Measurements from ENCODE around the gene LARP4B.
A peak's percentile ranks its signal among the peaks of the same experiment; 100 is the strongest.

LARP4B gene

DNA sequence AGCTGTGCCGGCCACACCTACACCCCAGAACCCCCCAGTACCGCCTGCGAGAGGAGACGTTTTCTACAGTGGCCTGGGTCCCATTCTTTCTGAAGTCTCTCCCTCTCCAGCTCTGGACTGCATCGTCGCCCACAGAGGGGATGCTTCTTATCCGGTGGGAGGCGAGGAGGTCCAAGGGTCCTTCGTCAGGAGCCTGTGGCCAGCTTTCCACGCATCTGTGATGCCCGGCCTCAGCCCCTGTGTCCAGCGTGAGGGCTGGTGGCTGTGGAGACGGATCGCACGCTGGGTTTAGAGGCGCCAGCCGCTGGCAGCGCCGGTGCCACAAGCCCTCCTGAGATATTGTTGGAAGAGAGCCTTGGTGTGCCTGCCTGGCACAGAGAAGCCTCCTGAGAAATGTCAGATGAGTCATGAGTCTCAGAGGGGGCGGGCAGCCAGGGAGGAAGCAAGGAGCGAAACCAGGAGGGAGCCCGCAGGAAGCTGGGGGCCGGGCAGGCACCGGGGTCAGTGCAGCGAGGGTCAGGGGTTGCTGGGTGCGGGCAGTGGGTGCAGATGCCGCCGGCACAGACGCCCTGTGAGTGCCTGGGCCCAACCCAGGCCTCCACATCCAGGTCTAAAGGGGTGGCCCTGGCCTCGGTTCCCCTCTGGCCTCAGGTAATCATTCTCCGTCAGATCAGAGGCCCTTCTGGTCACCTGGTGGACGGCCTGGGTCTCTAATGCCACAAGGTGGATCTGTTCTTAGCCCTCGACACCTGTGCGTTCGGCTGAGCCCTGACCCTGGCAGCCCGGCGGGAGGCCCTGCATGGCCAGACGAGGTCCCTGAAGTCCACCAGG, 156.0 kb downstream of the LARP4B start:
- Histone ChIP-seq H3K9me3 (ENCODE audit: control insufficient read depth, insufficient read depth, low read depth, low read length) (no peaks in the 10 kb centered on the region), H3K4me3 (ENCODE audit: low read depth, low read length) (no peak overlapping the region), H3K27ac (ENCODE audit: extremely low read depth, low read depth, low read length) (no peak overlapping the region), H3K4me1 (ENCODE audit: control insufficient read depth, insufficient read depth, low read length) (no peaks in the 10 kb centered on the region), H3K36me3 (ENCODE audit: control insufficient read depth in 2 of 2, insufficient read depth in 1 of 2, low read length in 2 of 2) (no peaks in the 10 kb centered on the region)
- POLR2A ChIA-PET: no interaction called here
- CTCF ChIA-PET: interaction anchor here (0.5 kb wide), 1 partner anchor 25 kb away, joined by 3 read pairs; no protein-coding TSS in a partner anchor
- TF ChIP-seq GLIS1 (tag by site-specific recombination; IDR thresholded peaks at IDR 0.05): peak; percentile 11; the same call in 1 of the 2 replicates
- TF ChIP-seq, protein P1, sequence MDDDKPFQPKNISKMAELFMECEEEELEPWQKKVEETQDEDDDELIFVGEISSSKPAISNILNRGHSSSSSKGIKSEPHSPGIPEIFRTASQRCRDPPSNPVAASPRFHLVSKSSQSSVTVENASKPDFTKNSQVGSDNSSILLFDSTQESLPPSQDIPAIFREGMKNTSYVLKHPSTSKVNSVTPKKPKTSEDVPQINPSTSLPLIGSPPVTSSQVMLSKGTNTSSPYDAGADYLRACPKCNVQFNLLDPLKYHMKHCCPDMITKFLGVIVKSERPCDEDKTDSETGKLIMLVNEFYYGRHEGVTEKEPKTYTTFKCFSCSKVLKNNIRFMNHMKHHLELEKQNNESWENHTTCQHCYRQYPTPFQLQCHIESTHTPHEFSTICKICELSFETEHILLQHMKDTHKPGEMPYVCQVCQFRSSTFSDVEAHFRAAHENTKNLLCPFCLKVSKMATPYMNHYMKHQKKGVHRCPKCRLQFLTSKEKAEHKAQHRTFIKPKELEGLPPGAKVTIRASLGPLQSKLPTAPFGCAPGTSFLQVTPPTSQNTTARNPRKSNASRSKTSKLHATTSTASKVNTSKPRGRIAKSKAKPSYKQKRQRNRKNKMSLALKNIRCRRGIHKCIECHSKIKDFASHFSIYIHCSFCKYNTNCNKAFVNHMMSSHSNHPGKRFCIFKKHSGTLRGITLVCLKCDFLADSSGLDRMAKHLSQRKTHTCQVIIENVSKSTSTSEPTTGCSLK (tag by site-specific recombination; IDR thresholded peaks at IDR 0.05): no peak

GRCh38 chr10:774661-775244, 156.8 kb downstream of the LARP4B start:
- CTCF ChIA-PET: no interaction called here
- POLR2A ChIA-PET: no interaction called here
- Histone ChIP-seq H3K36me3 (ENCODE audit: control insufficient read depth in 2 of 2, insufficient read depth in 1 of 2, low read length in 2 of 2) (no peaks in the 10 kb centered on the region), H3K4me1 (ENCODE audit: control insufficient read depth, insufficient read depth, low read length) (no peaks in the 10 kb centered on the region), H3K9me3 (ENCODE audit: control insufficient read depth, insufficient read depth, low read depth, low read length) (no peaks in the 10 kb centered on the region), H3K27ac (ENCODE audit: extremely low read depth, low read depth, low read length) (no peak overlapping the region), H3K4me3 (ENCODE audit: low read depth, low read length) (no peak overlapping the region)
- TF ChIP-seq ZNF529 (tag by site-specific recombination; IDR thresholded peaks at IDR 0.05; ENCODE audit: insufficient replicate concordance) (no peak), ZFP3 (tag by site-specific recombination; IDR thresholded peaks at IDR 0.05; ENCODE audit: low read depth) (no peak), ZNF514 (tag by site-specific recombination; IDR thresholded peaks at IDR 0.05) (no peak), ZSCAN16 (tag by site-specific recombination; IDR thresholded peaks at IDR 0.05) (no peak)

DNA sequence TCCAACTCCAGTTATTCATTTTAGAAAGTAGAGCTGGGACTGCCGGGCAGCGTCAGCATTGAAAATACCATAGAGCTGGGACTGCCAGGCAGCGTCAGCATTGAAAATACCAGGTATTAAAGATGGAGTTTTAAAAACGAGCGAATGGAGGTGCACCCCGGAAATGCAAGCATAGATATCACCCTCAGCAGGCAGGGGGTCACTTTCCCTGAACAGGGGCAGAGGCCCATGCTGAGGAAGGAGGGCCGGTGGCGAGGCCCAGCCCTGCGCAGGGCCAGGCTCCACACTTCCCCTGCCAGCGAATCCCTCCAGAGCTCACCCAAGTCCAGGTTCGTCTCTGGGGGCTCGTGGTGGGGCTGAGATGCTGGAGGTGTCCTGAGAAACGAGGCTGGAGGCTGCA, 157.3 kb downstream of the LARP4B start:
- CTCF ChIA-PET: no interaction called here
- H3K27ac ChIP-seq (ENCODE audit: extremely low read depth, low read depth, low read length): no peak overlapping the region
- TF ChIP-seq, protein P2, sequence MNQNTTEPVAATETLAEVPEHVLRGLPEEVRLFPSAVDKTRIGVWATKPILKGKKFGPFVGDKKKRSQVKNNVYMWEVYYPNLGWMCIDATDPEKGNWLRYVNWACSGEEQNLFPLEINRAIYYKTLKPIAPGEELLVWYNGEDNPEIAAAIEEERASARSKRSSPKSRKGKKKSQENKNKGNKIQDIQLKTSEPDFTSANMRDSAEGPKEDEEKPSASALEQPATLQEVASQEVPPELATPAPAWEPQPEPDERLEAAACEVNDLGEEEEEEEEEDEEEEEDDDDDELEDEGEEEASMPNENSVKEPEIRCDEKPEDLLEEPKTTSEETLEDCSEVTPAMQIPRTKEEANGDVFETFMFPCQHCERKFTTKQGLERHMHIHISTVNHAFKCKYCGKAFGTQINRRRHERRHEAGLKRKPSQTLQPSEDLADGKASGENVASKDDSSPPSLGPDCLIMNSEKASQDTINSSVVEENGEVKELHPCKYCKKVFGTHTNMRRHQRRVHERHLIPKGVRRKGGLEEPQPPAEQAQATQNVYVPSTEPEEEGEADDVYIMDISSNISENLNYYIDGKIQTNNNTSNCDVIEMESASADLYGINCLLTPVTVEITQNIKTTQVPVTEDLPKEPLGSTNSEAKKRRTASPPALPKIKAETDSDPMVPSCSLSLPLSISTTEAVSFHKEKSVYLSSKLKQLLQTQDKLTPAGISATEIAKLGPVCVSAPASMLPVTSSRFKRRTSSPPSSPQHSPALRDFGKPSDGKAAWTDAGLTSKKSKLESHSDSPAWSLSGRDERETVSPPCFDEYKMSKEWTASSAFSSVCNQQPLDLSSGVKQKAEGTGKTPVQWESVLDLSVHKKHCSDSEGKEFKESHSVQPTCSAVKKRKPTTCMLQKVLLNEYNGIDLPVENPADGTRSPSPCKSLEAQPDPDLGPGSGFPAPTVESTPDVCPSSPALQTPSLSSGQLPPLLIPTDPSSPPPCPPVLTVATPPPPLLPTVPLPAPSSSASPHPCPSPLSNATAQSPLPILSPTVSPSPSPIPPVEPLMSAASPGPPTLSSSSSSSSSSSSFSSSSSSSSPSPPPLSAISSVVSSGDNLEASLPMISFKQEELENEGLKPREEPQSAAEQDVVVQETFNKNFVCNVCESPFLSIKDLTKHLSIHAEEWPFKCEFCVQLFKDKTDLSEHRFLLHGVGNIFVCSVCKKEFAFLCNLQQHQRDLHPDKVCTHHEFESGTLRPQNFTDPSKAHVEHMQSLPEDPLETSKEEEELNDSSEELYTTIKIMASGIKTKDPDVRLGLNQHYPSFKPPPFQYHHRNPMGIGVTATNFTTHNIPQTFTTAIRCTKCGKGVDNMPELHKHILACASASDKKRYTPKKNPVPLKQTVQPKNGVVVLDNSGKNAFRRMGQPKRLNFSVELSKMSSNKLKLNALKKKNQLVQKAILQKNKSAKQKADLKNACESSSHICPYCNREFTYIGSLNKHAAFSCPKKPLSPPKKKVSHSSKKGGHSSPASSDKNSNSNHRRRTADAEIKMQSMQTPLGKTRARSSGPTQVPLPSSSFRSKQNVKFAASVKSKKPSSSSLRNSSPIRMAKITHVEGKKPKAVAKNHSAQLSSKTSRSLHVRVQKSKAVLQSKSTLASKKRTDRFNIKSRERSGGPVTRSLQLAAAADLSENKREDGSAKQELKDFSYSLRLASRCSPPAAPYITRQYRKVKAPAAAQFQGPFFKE (tag by site-specific recombination; IDR thresholded peaks at IDR 0.05; ENCODE audit: borderline replicate concordance): no peak
- TF ChIP-seq ZNF555 (tag by site-specific recombination; conservative IDR thresholded peaks at IDR 0.05): no peak
- TF ChIP-seq ZNF433 (tag by site-specific recombination; IDR thresholded peaks at IDR 0.05; ENCODE audit: low read depth): no peak
- no peaks in the 10 kb centered on the region for H3K9me3 ChIP-seq (ENCODE audit: control insufficient read depth, insufficient read depth, low read depth, low read length)
- H3K36me3 ChIP-seq (ENCODE audit: control insufficient read depth in 2 of 2, insufficient read depth in 1 of 2, low read length in 2 of 2): no peaks in the 10 kb centered on the region
- POLR2A ChIA-PET: no interaction called here
- no peaks in the 10 kb centered on the region for H3K4me1 ChIP-seq (ENCODE audit: control insufficient read depth, insufficient read depth, low read length)
- H3K4me3 ChIP-seq (ENCODE audit: low read depth, low read length): no peak overlapping the region
